CD4-positive, alpha-beta T cell (primary cell): Measurements from ENCODE around the gene COPA. TPM values are rescaled to one million over a fixed set of nuclear protein-coding genes. Genes with fewer than 3 reads are reported as not detected.

Source experiments
- ATAC-seq: fragments of 200-7000 bp; cut with Tn5 transposase; one replicate; pipeline ENCODE4 v1.10.0; 2022; ENCODE audit warnings: mild to moderate bottlenecking; ENCODE audit not compliant: poor library complexity
- CTCF ChIA-PET: fragments of 350-600 bp; sonication (Branson Sonifier 250); formaldehyde crosslinking; loops from one replicate; lab custom pipeline; 2021; ENCODE audit warnings: antibody characterized with exemption, inconsistent platforms; lab: Charles Lee
- POLR2A ChIA-PET: fragments of 350-600 bp; sonication (Branson Sonifier 250); formaldehyde crosslinking; loops from one replicate; lab custom pipeline; 2021; ENCODE audit warnings: antibody characterized with exemption, inconsistent platforms; lab: Charles Lee
- DNase-seq, 14 experiments: peaks; one replicate each; pipeline ENCODE4 v3.0.0-alpha.2; 2013 to 2020; ENCODE audit warnings: mixed read lengths in 2 of 14
- H3K27ac ChIP-seq, 2 donors: one replicate each; pipeline versions ENCODE4 v1.5.1 to v1.7.0; 2013; ENCODE audit warnings: low read length in 2 of 2, low read depth in 1 of 2, mild to moderate bottlenecking in 1 of 2
- H3K27me3 ChIP-seq, 2 experiments: 1 replicate in 1 of 2; 2 replicates in 1 of 2; pipeline versions ENCODE4 v1.6.1 to v1.7.0; 2013; ENCODE audit warnings: low read length in 2 of 2, control low read depth in 1 of 2, mild to moderate bottlenecking in 1 of 2, moderate library complexity in 1 of 2; ENCODE audit not compliant: insufficient read depth in 2 of 2, control insufficient read depth in 1 of 2
- H3K36me3 ChIP-seq: one replicate; pipeline ENCODE4 v1.6.1; 2013; ENCODE audit warnings: low read length, control low read depth; ENCODE audit not compliant: insufficient read depth
- H3K4me1 ChIP-seq: one replicate; pipeline ENCODE4 v1.6.1; 2013; ENCODE audit warnings: low read length, control low read depth; ENCODE audit not compliant: insufficient read depth
- H3K4me3 ChIP-seq: one replicate; pipeline ENCODE4 v1.5.1; 2013; ENCODE audit warnings: mild to moderate bottlenecking, low read length, moderate library complexity
- H3K9me3 ChIP-seq, 2 experiments: 1 replicate in 1 of 2; 2 replicates in 1 of 2; pipeline versions ENCODE4 v1.6.1 to v1.7.0; 2013; ENCODE audit warnings: low read length in 2 of 2, mild to moderate bottlenecking in 2 of 2, control low read depth in 1 of 2, moderate library complexity in 1 of 2; ENCODE audit not compliant: control insufficient read depth in 1 of 2, insufficient read depth in 1 of 2
- H3K27ac Mint-ChIP-seq: one replicate; pipeline ENCODE4 v1.8.0; 2020; ENCODE audit warnings: mixed read lengths
- H3K27me3 Mint-ChIP-seq: one replicate; pipeline ENCODE4 v1.8.0; 2021; ENCODE audit warnings: mixed read lengths
- H3K36me3 Mint-ChIP-seq: one replicate; pipeline ENCODE4 v1.8.0; 2021; ENCODE audit warnings: low read depth, mixed read lengths
- H3K4me1 Mint-ChIP-seq: one replicate; pipeline ENCODE4 v1.8.0; 2021; ENCODE audit warnings: low read depth, mixed read lengths
- H3K4me3 Mint-ChIP-seq: one replicate; pipeline ENCODE4 v1.8.0; 2020; ENCODE audit warnings: mild to moderate bottlenecking, mixed read lengths
- H3K9me3 Mint-ChIP-seq: one replicate; pipeline ENCODE4 v1.8.0; 2020; ENCODE audit warnings: mixed read lengths
- CTCF ChIP-seq: fragments of 200-600 bp; IDR thresholded peaks from one replicate; pipeline ENCODE4 v1.8.0; 2022; ENCODE audit warnings: antibody characterized with exemption, mild to moderate bottlenecking
- intact Hi-C, 2 experiments: fragments of 100-400 bp; cut with DNase I in 1 of 2; cut with micrococcal nuclease in 1 of 2; formaldehyde crosslinking; loops; one replicate each; pipeline versions ENCODE4 v1.15.1 to v1.9.0; 2023 to 2025; cut with DNase I, micrococcal nuclease
- total RNA-seq, 174 experiments: library from RNA in 2 of 174; stranded (reverse) in 2 of 174; gene quantifications; one replicate each; pipeline ENCODE4 v1.2.3 and lab custom pipeline; 2021 to 2026

COPA gene
- total RNA-seq, 2 experiments from 2014 or later = 95.0 to 107 TPM

GRCh38 chr1:160284782-160285344, 58.2 kb downstream of the COPA start, which contains the start of gene PEX19:
TSS of gene PEX19 (minus strand) at chr1:160285133. CDS start at chr1:160285124, 9 bp downstream.
- Histone ChIP-seq H3K4me3 (peak within 1 kb of the TSS; percentile 94), H3K9me3 (no peaks in the 10 kb centered on the region), H3K4me1 (peaks cover 23% of the 10 kb centered on the region), H3K27ac (peak within 1 kb of the TSS; percentile 37 to 60), H3K36me3 (peaks cover 44% of the 10 kb centered on the region), H3K27me3 (no peaks in the 10 kb centered on the region)
- CTCF ChIA-PET = interaction anchor here (0.7 to 1.8 kb wide), 7 partner anchors 9 to 184 kb away, joined by 3 to 8 read pairs (median 5); partner anchors contain the start of gene DCAF8
- Mint-ChIP-seq H3K4me1 (peaks cover 35% of the 10 kb centered on the region), H3K9me3 (no peaks in the 10 kb centered on the region), H3K27me3 (no peaks in the 10 kb centered on the region), H3K27ac (peak within 1 kb of the TSS; percentile 87), H3K36me3 (peaks cover 65% of the 10 kb centered on the region), H3K4me3 (peak within 1 kb of the TSS; percentile 99)
- peak; percentile 90 to 96 (median 92) for DNase-seq
- TF ChIP-seq CTCF = no peak
- ATAC-seq = peak; percentile 100
- intact Hi-C loops = loop anchor here (1.0 to 10.0 kb wide), 5 partner anchors 23 to 850 kb away; partner anchors contain the start of genes DCAF8 (in 1 of the 2), DEDD (in 1 of the 2), IGSF8 (in 1 of the 2) and TAGLN2 (in 1 of the 2)
- POLR2A ChIA-PET = interaction anchor here (0.5 to 2.8 kb wide), 18 partner anchors 9 to 1239 kb away, joined by 3 to 73 read pairs (median 5); partner anchors contain the start of genes ARHGAP30, DCAF8, IGSF8 and PEA15

- H3K4me1 Mint-ChIP-seq = peaks cover 35% of the 10 kb centered on the region
- H3K36me3 ChIP-seq = peaks cover 44% of the 10 kb centered on the region
- CTCF ChIA-PET = interaction anchor here (0.7 to 1.8 kb wide), 7 partner anchors 10 to 183 kb away, joined by 3 to 8 read pairs (median 5); partner anchors contain the start of gene DCAF8
- ATAC-seq = peak; percentile 37
- DNase-seq = peak in 4 of 14 experiments; percentile 6 to 44 (median 25)
- no peaks in the 10 kb centered on the region for H3K27me3 Mint-ChIP-seq
- H3K27ac ChIP-seq = peak overlapping the region; percentile 37 to 60
- H3K27ac Mint-ChIP-seq = peak overlapping the region; percentile 87
- intact Hi-C loops = loop anchor here in 1 of 2 experiments (10.0 kb wide), 2 partner anchors 360 to 850 kb away; partner anchors contain the start of genes DEDD and TAGLN2
- H3K9me3 Mint-ChIP-seq = no peaks in the 10 kb centered on the region
- H3K4me3 Mint-ChIP-seq = peak overlapping the region; percentile 99
- POLR2A ChIA-PET = interaction anchor here (0.6 to 2.8 kb wide), 14 partner anchors 9 to 786 kb away, joined by 3 to 73 read pairs (median 5); partner anchors contain the start of genes ARHGAP30, DCAF8, IGSF8 and PEA15
- no peaks in the 10 kb centered on the region for H3K27me3 ChIP-seq
- peaks cover 23% of the 10 kb centered on the region for H3K4me1 ChIP-seq
- no peak for TF ChIP-seq CTCF
- H3K4me3 ChIP-seq = peak overlapping the region; percentile 94
- H3K9me3 ChIP-seq = no peaks in the 10 kb centered on the region
- peaks cover 65% of the 10 kb centered on the region for H3K36me3 Mint-ChIP-seq
Measured at GRCh38 chr1:160284220-160284781, 58.7 kb downstream of the COPA start.

GRCh38 chr1:160282807-160283206, 60.2 kb downstream of the COPA start:
- TF ChIP-seq CTCF = no peak
- POLR2A ChIA-PET = interaction anchor here (0.9 kb wide), 1 partner anchor 20 kb away, joined by 4 read pairs; no protein-coding TSS in a partner anchor
- Mint-ChIP-seq H3K27ac (no peak overlapping the region), H3K27me3 (no peaks in the 10 kb centered on the region), H3K4me1 (peaks cover 35% of the 10 kb centered on the region), H3K36me3 (peaks cover 67% of the 10 kb centered on the region), H3K4me3 (peak overlapping the region; percentile 99), H3K9me3 (no peaks in the 10 kb centered on the region)
- no peak for ATAC-seq
- Histone ChIP-seq H3K4me1 (peaks cover 23% of the 10 kb centered on the region), H3K9me3 (no peaks in the 10 kb centered on the region), H3K4me3 (no peak overlapping the region), H3K27ac (no peak overlapping the region), H3K27me3 (no peaks in the 10 kb centered on the region), H3K36me3 (peaks cover 56% of the 10 kb centered on the region)
- no peak for DNase-seq
- intact Hi-C loops = loop anchor here in 1 of 2 experiments (1.0 to 10.0 kb wide), 3 partner anchors 20 to 852 kb away; partner anchors contain the start of genes DEDD and TAGLN2
- CTCF ChIA-PET = no interaction called here
